HK-2 (cell line): Measurements from ENCODE around the gene SNRNP48.

ENCODE experiments used
- DNase-seq: peaks from one replicate; pipeline ENCODE4 v3.0.0-alpha.2; 2018; ENCODE audit not compliant: unreplicated experiment

The SNRNP48 gene

GRCh38 chr6:7640607-7641577 lies 50.9 kb downstream of the SNRNP48 start:
- DNase-seq, result peak; percentile 13

- no peak for DNase-seq
Observed at GRCh38 chr6:7642791-7643190, 52.8 kb downstream of the SNRNP48 start.

- DNase-seq, result no peak
Observed at GRCh38 chr6:7644417-7644816, 54.4 kb downstream of the SNRNP48 start.

- no peak for DNase-seq
Observed at GRCh38 chr6:7646394-7646793, 56.4 kb downstream of the SNRNP48 start.

- DNase-seq, result no peak
Observed at GRCh38 chr6:7647504-7647903, 57.5 kb downstream of the SNRNP48 start.

- no peak for DNase-seq
Observed at GRCh38 chr6:7649037-7649810, 59.2 kb downstream of the SNRNP48 start.

- no peak for DNase-seq
Observed at GRCh38 chr6:7650878-7651277, 60.9 kb downstream of the SNRNP48 start.

GRCh38 chr6:7652957-7653356 lies 63.0 kb downstream of the SNRNP48 start:
- DNase-seq, result no peak

GRCh38 chr6:7656355-7656754 lies 66.4 kb downstream of the SNRNP48 start:
- DNase-seq, result no peak

- DNase-seq, result no peak
Observed at GRCh38 chr6:7658543-7658942, 68.5 kb downstream of the SNRNP48 start.

- DNase-seq, result no peak
Observed at GRCh38 chr6:7661364-7661763, 71.4 kb downstream of the SNRNP48 start.
